Hematopoietic multipotent progenitor cell treated with erythropoietin and hydrocortisone succinate and interleukin-3 and kit ligand, for 15 days (in vitro differentiated cells): Measurements from ENCODE around the gene OR10A5.
"Not testable (repeated sequence)": the region's sequence is repeated elsewhere in the genome, so short reads cannot be mapped to it uniquely, and the experiment has no call there.

Experiments used
- DNase-seq: peaks from one replicate; pipeline ENCODE4 v3.0.0-alpha.2; 2015; ENCODE audit warnings: low spot score

The OR10A5 gene

GRCh38 chr11:6845383-6845782, at the start of gene OR10A5:
OR10A5 (plus strand) TSS chr11:6845683; CDS start chr11:6845683, 0 bp downstream.
- DNase-seq, result no peak

DNA sequence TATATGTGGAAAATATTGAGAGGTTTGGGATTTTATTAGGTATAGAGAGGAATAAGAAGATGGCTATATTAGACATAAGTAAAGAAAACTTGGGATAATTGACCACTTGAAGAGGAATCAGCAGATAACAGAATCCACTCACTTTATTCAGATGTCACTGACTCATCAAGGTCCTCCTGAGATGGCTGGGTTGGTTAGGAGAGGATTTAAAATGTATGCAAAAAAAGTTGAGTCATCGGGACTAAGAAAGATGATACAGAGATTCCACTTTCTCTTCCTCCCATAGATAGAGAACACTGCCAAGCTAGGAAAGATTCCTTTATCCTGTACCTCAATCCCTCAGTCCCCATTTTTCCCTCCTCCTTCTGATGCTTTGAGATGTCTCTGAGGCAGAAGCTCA, 46.1 kb upstream of the OR10A5 start, which contains the start of gene OR6A2:
TSS of gene OR6A2 (minus strand) at position 288 of the 400 bp plus-strand sequence. CDS start 3,981 bp downstream, outside the sequence.
- no peak for DNase-seq

DNA sequence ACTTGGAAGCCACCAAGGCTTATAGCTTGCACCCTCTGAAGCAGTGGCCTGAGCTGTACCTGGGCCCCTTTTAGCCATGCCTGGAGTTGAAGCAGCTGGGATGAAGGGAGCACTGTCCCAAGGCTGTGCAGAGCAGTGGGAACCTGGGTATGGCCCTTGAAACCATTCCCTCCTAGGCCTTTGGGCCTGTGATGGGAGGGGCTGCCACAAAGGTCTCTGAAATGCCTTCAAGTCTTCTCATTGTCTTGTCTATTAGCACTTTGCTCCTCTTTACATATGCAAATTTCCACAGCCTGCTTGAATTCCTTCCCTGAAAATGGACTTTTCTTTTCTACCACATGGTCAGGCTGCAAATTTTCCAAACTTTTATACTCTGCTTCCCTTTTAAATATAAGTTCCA, 44.4 kb upstream of the OR10A5 start:
- DNase-seq, result not testable (repeated sequence)

DNA sequence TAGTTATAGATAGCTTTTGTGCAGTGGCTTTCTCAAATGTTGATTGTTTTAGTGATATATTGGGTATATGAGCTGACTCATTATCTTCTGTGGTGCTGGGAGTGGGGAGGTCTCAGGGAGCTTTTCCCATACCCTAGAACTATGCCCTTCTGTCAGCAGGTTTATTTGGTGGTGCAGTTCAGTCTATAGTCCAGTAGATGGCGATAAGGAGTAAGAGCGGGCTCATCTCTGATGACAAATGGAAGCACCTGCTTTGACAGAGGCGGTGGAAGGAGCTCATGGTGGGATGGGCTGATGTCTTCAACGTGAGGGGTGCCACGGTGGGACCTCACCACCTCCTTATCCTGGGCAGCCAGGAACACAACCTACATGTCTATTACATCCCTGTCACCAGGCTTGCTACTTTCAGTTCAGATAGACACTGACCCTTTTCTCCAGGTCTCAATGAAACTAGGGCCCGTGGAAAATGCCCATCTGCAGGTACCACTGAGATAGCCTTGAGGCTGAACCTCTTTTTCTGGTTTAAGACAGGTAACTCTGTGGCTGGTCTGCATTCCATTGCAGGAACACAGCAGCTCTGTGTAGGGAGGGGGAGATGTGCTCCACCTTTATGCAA, 33.0 kb upstream of the OR10A5 start:
- peak; percentile 56 for DNase-seq

DNA sequence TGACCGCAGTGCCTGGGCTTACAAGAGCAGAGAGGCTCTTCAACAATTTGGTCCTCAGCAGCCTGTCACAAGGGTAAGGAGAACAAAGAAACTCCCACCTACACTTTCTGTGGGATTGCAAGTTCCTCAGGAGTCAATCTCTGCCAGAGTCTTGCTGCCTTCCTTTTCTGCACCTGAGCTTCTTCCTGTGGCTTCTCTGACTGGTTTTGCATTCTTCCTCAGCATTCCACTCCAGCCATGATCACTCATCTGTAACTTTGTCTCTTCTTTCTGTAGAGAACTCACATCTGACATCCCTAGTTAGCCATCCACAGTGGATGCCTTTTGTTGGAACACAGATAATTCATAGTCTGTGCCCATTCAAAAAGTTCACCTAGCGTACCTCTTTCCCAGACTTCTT, 31.8 kb upstream of the OR10A5 start:
- no peak for DNase-seq

GRCh38 chr11:6817694-6818093, 27.8 kb upstream of the OR10A5 start:
- no peak for DNase-seq

DNA sequence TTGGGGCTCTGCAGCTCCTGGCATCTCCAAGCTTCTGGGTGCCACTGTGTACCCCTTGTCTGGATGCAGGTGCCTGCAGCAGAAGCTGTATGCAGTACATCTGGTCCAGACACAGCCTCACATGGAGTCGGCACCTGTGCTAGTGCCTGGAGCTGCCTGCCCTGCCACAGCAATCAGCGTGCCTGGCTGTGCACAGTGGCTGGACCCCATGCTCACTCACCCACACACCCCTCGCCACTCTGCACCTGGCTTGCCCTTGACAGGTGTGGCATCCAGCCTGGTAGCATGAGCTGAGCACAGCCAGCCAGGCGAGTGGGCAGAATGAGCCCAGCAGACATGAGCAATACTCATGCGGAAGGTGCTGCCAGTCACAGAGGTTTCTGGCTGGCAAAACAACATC, 26.5 kb upstream of the OR10A5 start:
- no peak for DNase-seq

GRCh38 chr11:6824136-6824823, 21.2 kb upstream of the OR10A5 start:
- no peak for DNase-seq

- no peak for DNase-seq
Measured at GRCh38 chr11:6825231-6825744, 20.2 kb upstream of the OR10A5 start.

DNA sequence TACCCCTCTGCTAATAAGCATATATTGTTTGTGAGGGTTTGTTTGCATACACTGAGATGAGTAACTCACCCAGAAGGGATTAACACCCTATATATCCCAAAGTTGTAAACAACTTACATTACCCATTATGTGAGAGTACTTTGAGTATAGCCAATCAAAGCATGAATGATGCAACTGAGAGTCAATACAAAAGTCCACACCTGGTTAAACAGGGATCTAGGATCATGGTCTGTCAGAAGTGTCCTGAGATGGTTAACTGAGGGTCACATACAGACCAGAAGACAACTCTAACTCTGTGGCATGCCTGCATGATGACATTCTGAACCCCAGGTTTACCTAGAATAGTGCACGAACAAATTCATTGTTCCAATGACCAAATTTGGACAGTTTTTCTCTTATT, 17.4 kb upstream of the OR10A5 start:
- DNase-seq, result no peak

- DNase-seq, result no peak
Measured at GRCh38 chr11:6833356-6833755, 12.1 kb upstream of the OR10A5 start.

- DNase-seq, result no peak
Measured at GRCh38 chr11:6834021-6834420, 11.5 kb upstream of the OR10A5 start.

GRCh38 chr11:6841694-6842093, 3.8 kb upstream of the OR10A5 start:
- DNase-seq, result no peak

DNA sequence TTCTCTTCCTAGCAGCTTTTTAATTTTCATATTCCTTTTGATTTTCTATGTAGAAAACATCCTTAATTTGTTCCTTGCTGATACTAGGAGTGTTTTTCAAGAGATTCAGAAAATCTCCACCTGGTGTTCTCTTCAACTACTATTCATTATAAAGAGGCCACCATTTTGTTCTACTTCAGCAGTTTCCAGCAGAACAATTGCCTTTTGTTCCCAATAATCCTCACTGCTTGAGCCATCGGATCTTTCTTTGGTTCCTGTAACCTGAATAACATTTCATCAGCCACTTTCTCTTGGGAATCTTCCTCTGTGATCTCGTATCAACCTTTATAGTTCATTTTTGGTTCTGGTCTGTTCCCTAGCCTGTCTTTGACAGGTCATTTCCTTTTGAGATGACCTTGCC, 1.8 kb upstream of the OR10A5 start:
- no peak for DNase-seq

GRCh38 chr11:6844356-6844755, 1.1 kb upstream of the OR10A5 start:
- no peak for DNase-seq

DNA sequence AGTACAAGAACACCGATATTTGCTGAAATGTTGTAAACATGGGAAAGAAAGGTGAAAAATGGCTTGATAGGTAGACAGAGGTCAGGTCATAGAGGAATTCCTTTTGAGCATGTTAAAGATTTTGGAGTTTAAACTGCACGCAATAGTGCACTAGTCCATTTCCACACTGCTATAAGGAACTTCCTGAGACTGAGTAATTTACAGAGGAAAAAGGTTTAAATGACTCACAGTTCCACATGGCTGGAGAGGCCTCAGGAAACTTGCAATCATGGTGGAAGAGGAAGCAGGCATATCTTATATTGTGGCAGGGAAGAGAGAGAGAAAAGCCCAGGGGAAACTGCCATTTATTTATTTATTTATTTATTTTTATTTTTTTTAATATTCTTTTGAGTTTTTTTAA, 5.0 kb downstream of the OR10A5 start:
- no peak for DNase-seq

GRCh38 chr11:6854801-6855200, 9.3 kb downstream of the OR10A5 start:
- DNase-seq, result not testable (repeated sequence)

GRCh38 chr11:6855971-6856541, 10.6 kb downstream of the OR10A5 start:
- DNase-seq, result no peak

- DNase-seq, result no peak
Measured at GRCh38 chr11:6856871-6857270, 11.4 kb downstream of the OR10A5 start.

GRCh38 chr11:6862961-6863360, 17.5 kb downstream of the OR10A5 start, which contains the start of gene OR10A2:
OR10A2 (plus strand) TSS chr11:6863057; CDS start chr11:6869755, 6,698 bp downstream.
- DNase-seq, result no peak

DNA sequence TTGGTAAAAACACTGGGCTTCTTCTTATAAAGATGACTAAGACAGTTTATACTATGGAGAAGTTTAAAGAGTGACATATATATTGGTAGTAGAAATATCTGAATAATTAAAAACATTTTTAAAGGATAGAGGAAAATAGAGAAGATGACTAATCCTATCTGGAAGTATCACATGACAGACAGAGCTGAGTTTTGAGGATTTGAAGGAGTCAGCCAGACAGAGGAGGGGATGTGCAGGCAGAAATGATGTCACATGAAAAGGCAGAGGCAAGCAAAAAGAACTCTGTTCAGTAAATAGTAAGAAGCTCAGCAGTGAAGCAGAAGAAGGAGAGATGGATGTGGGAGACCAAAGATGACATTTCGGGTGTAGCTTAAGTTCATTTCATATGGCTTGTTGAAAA, 19.0 kb downstream of the OR10A5 start:
- no peak for DNase-seq

- DNase-seq, result no peak
Measured at GRCh38 chr11:6871278-6871677, 25.8 kb downstream of the OR10A5 start.

GRCh38 chr11:6875761-6876160, 30.3 kb downstream of the OR10A5 start:
- no peak for DNase-seq
